ENCODE results near the gene CYLD. TPM values are rescaled to one million over a fixed set of nuclear protein-coding genes. Genes with fewer than 3 reads are reported as not detected.

CYLD gene
- total RNA-seq, 1 donor from 2014 or later: 27.8 TPM

GRCh38 chr16:50776037-50776436, 34.2 kb downstream of the CYLD start:
- Mint-ChIP-seq H3K36me3 (ENCODE audit: unreplicated experiment) (peaks cover 23% of the 10 kb centered on the region), H3K27ac (ENCODE audit: unreplicated experiment) (no peak overlapping the region), H3K27me3 (ENCODE audit: unreplicated experiment) (no peaks in the 10 kb centered on the region), H3K4me1 (ENCODE audit: unreplicated experiment) (no peaks in the 10 kb centered on the region), H3K9me3 (ENCODE audit: unreplicated experiment) (no peaks in the 10 kb centered on the region), H3K4me3 (ENCODE audit: unreplicated experiment) (no peak overlapping the region)
- no peak for DNase-seq (ENCODE audit: extremely low spot score, unreplicated experiment)
- TF ChIP-seq CTCF (IDR thresholded peaks at IDR 0.05): no peak

GRCh38 chr16:50778284-50779163, 36.6 kb downstream of the CYLD start:
- TF ChIP-seq CTCF (IDR thresholded peaks at IDR 0.05): no peak
- no peak for DNase-seq (ENCODE audit: extremely low spot score, unreplicated experiment)
- Mint-ChIP-seq H3K36me3 (ENCODE audit: unreplicated experiment) (peaks cover 31% of the 10 kb centered on the region), H3K27me3 (ENCODE audit: unreplicated experiment) (no peaks in the 10 kb centered on the region), H3K9me3 (ENCODE audit: unreplicated experiment) (no peaks in the 10 kb centered on the region), H3K4me1 (ENCODE audit: unreplicated experiment) (no peaks in the 10 kb centered on the region), H3K4me3 (ENCODE audit: unreplicated experiment) (no peak overlapping the region), H3K27ac (ENCODE audit: unreplicated experiment) (no peak overlapping the region)

GRCh38 chr16:50781043-50781442, 39.2 kb downstream of the CYLD start:
- TF ChIP-seq CTCF (IDR thresholded peaks at IDR 0.05): no peak
- peaks cover 45% of the 10 kb centered on the region for H3K36me3 Mint-ChIP-seq (ENCODE audit: unreplicated experiment)
- no peaks in the 10 kb centered on the region for H3K27me3 Mint-ChIP-seq (ENCODE audit: unreplicated experiment)
- no peak overlapping the region for H3K4me3 Mint-ChIP-seq (ENCODE audit: unreplicated experiment)
- DNase-seq (ENCODE audit: extremely low spot score, unreplicated experiment): no peak
- no peaks in the 10 kb centered on the region for H3K9me3 Mint-ChIP-seq (ENCODE audit: unreplicated experiment)
- no peak overlapping the region for H3K27ac Mint-ChIP-seq (ENCODE audit: unreplicated experiment)
- no peaks in the 10 kb centered on the region for H3K4me1 Mint-ChIP-seq (ENCODE audit: unreplicated experiment)

- DNase-seq (ENCODE audit: extremely low spot score, unreplicated experiment): no peak
- no peaks in the 10 kb centered on the region for H3K27me3 Mint-ChIP-seq (ENCODE audit: unreplicated experiment)
- TF ChIP-seq CTCF (IDR thresholded peaks at IDR 0.05): no peak
- H3K4me3 Mint-ChIP-seq (ENCODE audit: unreplicated experiment): no peak overlapping the region
- peaks cover 47% of the 10 kb centered on the region for H3K36me3 Mint-ChIP-seq (ENCODE audit: unreplicated experiment)
- no peak overlapping the region for H3K27ac Mint-ChIP-seq (ENCODE audit: unreplicated experiment)
- no peaks in the 10 kb centered on the region for H3K9me3 Mint-ChIP-seq (ENCODE audit: unreplicated experiment)
- H3K4me1 Mint-ChIP-seq (ENCODE audit: unreplicated experiment): no peaks in the 10 kb centered on the region
Observed at GRCh38 chr16:50781518-50781917, 39.6 kb downstream of the CYLD start.

- peaks cover 10% of the 10 kb centered on the region for H3K9me3 Mint-ChIP-seq (ENCODE audit: unreplicated experiment)
- peaks cover 7% of the 10 kb centered on the region for H3K4me1 Mint-ChIP-seq (ENCODE audit: unreplicated experiment)
- DNase-seq (ENCODE audit: extremely low spot score, unreplicated experiment): no peak
- H3K27me3 Mint-ChIP-seq (ENCODE audit: unreplicated experiment): no peaks in the 10 kb centered on the region
- H3K27ac Mint-ChIP-seq (ENCODE audit: unreplicated experiment): no peak overlapping the region
- H3K4me3 Mint-ChIP-seq (ENCODE audit: unreplicated experiment): no peak overlapping the region
- H3K36me3 Mint-ChIP-seq (ENCODE audit: unreplicated experiment): peaks cover 39% of the 10 kb centered on the region
- no peak for TF ChIP-seq CTCF (IDR thresholded peaks at IDR 0.05)
Observed at GRCh38 chr16:50789757-50790156, 47.9 kb downstream of the CYLD start.

All from osteocyte (in vitro differentiated cells).